Epithelial cell of proximal tubule (primary cell): Measurements from ENCODE around the gene SPOP. TPM values are rescaled to one million over a fixed set of nuclear protein-coding genes. Genes with fewer than 3 reads are reported as not detected.
A peak's percentile ranks its signal among the peaks of the same experiment; 100 is the strongest.

Source experiments
- DNase-seq: peaks from one replicate; pipeline ENCODE4 v3.0.0-alpha.2; 2011; ENCODE audit warnings: low read depth
- H3K4me3 ChIP-seq: 2 replicates; pipeline ENCODE4 v1.5.1; 2011; ENCODE audit warnings: low read depth, mild to moderate bottlenecking, low read length
- CTCF ChIP-seq: conservative IDR thresholded peaks from 2 replicates; pipeline ENCODE4 v1.5.1; 2012; ENCODE audit warnings: low read depth, mild to moderate bottlenecking, low read length
- total RNA-seq: library from RNA; depleted of rRNA; stranded (reverse); fragments of >200 nt; gene quantifications from 2 replicates; pipeline ENCODE4 v1.2.3, GENCODE V29; 2015

The SPOP gene
- total RNA-seq, 1 donor from 2014 or later = 26.2 TPM

DNA sequence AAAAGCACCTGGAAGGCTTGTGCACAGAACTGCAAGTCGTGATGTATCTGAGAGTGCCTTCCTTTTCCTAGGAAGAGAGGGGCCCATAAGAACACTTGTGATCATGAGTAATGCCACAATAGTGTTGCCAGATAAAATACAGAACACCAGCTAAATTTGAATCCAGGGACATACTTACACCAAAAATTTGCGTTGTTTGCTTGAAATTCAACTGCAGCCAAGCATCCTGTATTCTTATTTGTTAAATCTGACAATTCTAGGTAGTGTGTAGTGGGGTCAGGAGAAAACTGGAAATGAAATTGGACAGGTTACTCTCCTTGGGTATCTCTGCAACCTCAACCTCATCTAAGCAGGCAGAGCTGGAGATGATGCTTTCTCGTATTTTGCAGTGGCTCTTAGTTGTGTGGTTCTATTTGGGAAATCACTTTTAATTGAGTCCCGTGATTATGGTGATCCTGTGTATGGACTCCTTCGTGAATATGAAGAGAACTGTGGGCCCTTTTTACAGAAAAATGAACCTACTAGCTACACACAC is 17.9 kb upstream of the SPOP start:
- no peak for TF ChIP-seq CTCF
- DNase-seq = no peak
- H3K4me3 ChIP-seq = no peak overlapping the region

- TF ChIP-seq CTCF = peak; percentile 91
- H3K4me3 ChIP-seq = no peak overlapping the region
- no peak for DNase-seq
Observed at GRCh38 chr17:49694847-49695697, 17.2 kb upstream of the SPOP start.

GRCh38 chr17:49692751-49693150 is 14.9 kb upstream of the SPOP start:
- DNase-seq = no peak
- no peak for TF ChIP-seq CTCF
- H3K4me3 ChIP-seq = no peak overlapping the region

- no peak overlapping the region for H3K4me3 ChIP-seq
- TF ChIP-seq CTCF = no peak
- DNase-seq = no peak
Observed at GRCh38 chr17:49691677-49692191, 13.8 kb upstream of the SPOP start.

DNA sequence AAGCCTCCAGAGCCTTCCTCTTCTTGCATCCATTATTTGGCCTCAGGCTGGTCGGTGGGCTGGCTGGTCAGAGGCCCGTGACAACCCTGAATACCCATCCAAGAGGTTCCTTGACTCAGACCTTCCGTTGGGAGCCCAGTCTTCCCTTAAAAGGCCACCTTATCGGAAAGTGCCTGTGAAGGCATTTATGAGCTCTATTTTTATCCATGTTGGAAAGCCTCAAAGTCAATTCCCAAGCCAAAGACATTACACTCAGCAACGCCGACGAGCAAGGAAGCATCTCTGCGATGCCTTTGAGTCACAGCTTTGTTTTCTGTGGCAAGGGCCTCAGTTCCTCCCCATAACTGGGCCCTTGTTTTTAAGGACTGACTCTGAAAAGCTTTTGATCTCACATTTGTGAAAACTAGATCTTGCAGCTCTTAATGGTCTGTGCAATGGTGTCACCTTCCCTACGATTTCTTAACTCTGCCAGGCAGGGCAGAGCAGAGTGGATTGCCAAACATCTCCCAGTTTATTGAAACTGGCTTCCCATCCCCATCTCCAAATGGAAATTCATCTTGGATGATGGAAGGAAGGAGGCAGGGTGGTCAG is 13.3 kb upstream of the SPOP start:
- no peak for DNase-seq
- H3K4me3 ChIP-seq = no peak overlapping the region
- TF ChIP-seq CTCF = no peak

GRCh38 chr17:49690256-49690655 is 12.4 kb upstream of the SPOP start:
- no peak for TF ChIP-seq CTCF
- no peak for DNase-seq
- H3K4me3 ChIP-seq = no peak overlapping the region
